Stomach (tissue), 4 donors: ENCODE measurements around the gene SGCA.

Source experiments
- CTCF ChIP-seq, 7 experiments: fragments of 450-650 bp in 4 of 7; fragments of 200-600 bp in 3 of 7; sonication (generic) in 3 of 7; IDR thresholded peaks; one replicate each; pipeline ENCODE4 v1.5.1; 2016 to 2019; ENCODE audit warnings: antibody characterized with exemption in 7 of 7, control low read depth in 2 of 7, mild to moderate bottlenecking in 1 of 7
- EP300 ChIP-seq: sonication (generic); formaldehyde crosslinking; IDR thresholded peaks from one replicate; pipeline ENCODE4 v1.6.1; 2017; ENCODE audit warnings: antibody characterized with exemption
- POLR2A ChIP-seq, 4 donors: fragments of 450-650 bp; IDR thresholded peaks; one replicate each; pipeline ENCODE4 v1.6.1; 2016; ENCODE audit warnings: antibody characterized with exemption in 4 of 4, control low read depth in 2 of 4, mild to moderate bottlenecking in 1 of 4, moderate library complexity in 1 of 4
- POLR2AphosphoS5 ChIP-seq, 3 donors: sonication (generic); formaldehyde crosslinking; IDR thresholded peaks; one replicate each; pipeline ENCODE4 v1.6.1; 2016; ENCODE audit warnings: antibody characterized with exemption in 3 of 3

- peak in 5 of 7 experiments; percentile 31 to 92 (median 83) for TF ChIP-seq CTCF (IDR thresholded peaks at IDR 0.05)
- no peak for TF ChIP-seq EP300
- TF ChIP-seq POLR2AphosphoS5 (IDR thresholded peaks at IDR 0.05), result peak in 2 of 3 donors; percentile 47 to 48
- TF ChIP-seq POLR2A (IDR thresholded peaks at IDR 0.05), result no peak
Observed at GRCh38 chr17:50151041-50151936, 14.5 kb upstream of the SGCA start.
